ENCODE results near the gene RHBG.

RHBG gene

GRCh38 chr1:156400191-156400935 is 31.4 kb downstream of the RHBG start:
- no peak for DNase-seq (ENCODE audit: low read depth)
- TF ChIP-seq CTCF (IDR thresholded peaks at IDR 0.05; ENCODE audit: low read length, missing control alignments), result no peak
- no peak overlapping the region for H3K4me3 ChIP-seq (replicated peaks; ENCODE audit: low read depth, low read length)

- no peak for DNase-seq (ENCODE audit: low read depth)
- no peak overlapping the region for H3K4me3 ChIP-seq (replicated peaks; ENCODE audit: low read depth, low read length)
- TF ChIP-seq CTCF (IDR thresholded peaks at IDR 0.05; ENCODE audit: low read length, missing control alignments), result no peak
These were observed 32.1 kb downstream of the RHBG start for GRCh38 chr1:156401041-156401574.

- no peak for TF ChIP-seq CTCF (IDR thresholded peaks at IDR 0.05; ENCODE audit: low read length, missing control alignments)
- DNase-seq (ENCODE audit: low read depth), result no peak
- no peak overlapping the region for H3K4me3 ChIP-seq (replicated peaks; ENCODE audit: low read depth, low read length)
These were observed 32.7 kb downstream of the RHBG start for GRCh38 chr1:156401681-156402081.

GRCh38 chr1:156402331-156403020 is 33.5 kb downstream of the RHBG start:
- DNase-seq (ENCODE audit: low read depth), result no peak
- no peak for TF ChIP-seq CTCF (IDR thresholded peaks at IDR 0.05; ENCODE audit: low read length, missing control alignments)

GRCh38 chr1:156405670-156406069 is 36.7 kb downstream of the RHBG start:
- no peak overlapping the region for H3K4me3 ChIP-seq (replicated peaks; ENCODE audit: low read depth, low read length)
- TF ChIP-seq CTCF (IDR thresholded peaks at IDR 0.05; ENCODE audit: low read length, missing control alignments), result no peak
- no peak for DNase-seq (ENCODE audit: low read depth)

More at GRCh38 chr1:156402331-156403020, 33.5 kb downstream of the RHBG start:
- H3K4me3 ChIP-seq (replicated peaks; ENCODE audit: low read depth, low read length), result no peak overlapping the region

GRCh38 chr1:156406251-156406650 is 37.2 kb downstream of the RHBG start:
- no peak for DNase-seq (ENCODE audit: low read depth)
- TF ChIP-seq CTCF (IDR thresholded peaks at IDR 0.05; ENCODE audit: low read length, missing control alignments), result no peak
- no peak overlapping the region for H3K4me3 ChIP-seq (replicated peaks; ENCODE audit: low read depth, low read length)
